Activated T-cell treated with anti-CD3 and anti-CD28 coated beads for 1 hour (primary cell): ENCODE measurements around the gene CLDN34.

ENCODE experiments used
- DNase-seq: peaks from one replicate; pipeline ENCODE4 v3.0.0-alpha.2; 2020; ENCODE audit warnings: low read depth

CLDN34 gene

GRCh38 chrX:9980927-9981326, 13.8 kb downstream of the CLDN34 start:
- DNase-seq, result no peak

- DNase-seq, result no peak
Measured at GRCh38 chrX:9983441-9983840, 16.3 kb downstream of the CLDN34 start.

GRCh38 chrX:9983846-9984245, 16.7 kb downstream of the CLDN34 start:
- no peak for DNase-seq

- no peak for DNase-seq
Measured at GRCh38 chrX:9988762-9989161, 21.6 kb downstream of the CLDN34 start.

- DNase-seq, result no peak
Measured at GRCh38 chrX:9992061-9992460, 24.9 kb downstream of the CLDN34 start.

GRCh38 chrX:9992724-9993123, 25.6 kb downstream of the CLDN34 start:
- no peak for DNase-seq

- DNase-seq, result peak; percentile 75
Measured at GRCh38 chrX:9995855-9996339, 28.7 kb downstream of the CLDN34 start.

- no peak for DNase-seq
Measured at GRCh38 chrX:9997041-9997440, 29.9 kb downstream of the CLDN34 start.

- no peak for DNase-seq
Measured at GRCh38 chrX:9997524-9997923, 30.4 kb downstream of the CLDN34 start.

- DNase-seq, result no peak
Measured at GRCh38 chrX:10001496-10001895, 34.3 kb downstream of the CLDN34 start.

- no peak for DNase-seq
Measured at GRCh38 chrX:10004832-10005475, 37.8 kb downstream of the CLDN34 start.

- no peak for DNase-seq
Measured at GRCh38 chrX:10006086-10006485, 38.9 kb downstream of the CLDN34 start.

GRCh38 chrX:10006770-10007169, 39.6 kb downstream of the CLDN34 start:
- no peak for DNase-seq

- DNase-seq, result no peak
Measured at GRCh38 chrX:10007621-10008020, 40.5 kb downstream of the CLDN34 start.

GRCh38 chrX:10008483-10009056, 41.4 kb downstream of the CLDN34 start:
- DNase-seq, result no peak

GRCh38 chrX:10009741-10010140, 42.6 kb downstream of the CLDN34 start:
- no peak for DNase-seq

- no peak for DNase-seq
Measured at GRCh38 chrX:10010686-10011085, 43.5 kb downstream of the CLDN34 start.

- no peak for DNase-seq
Measured at GRCh38 chrX:10011261-10011931, 44.2 kb downstream of the CLDN34 start.

- no peak for DNase-seq
Measured at GRCh38 chrX:10011991-10012390, 44.8 kb downstream of the CLDN34 start.

GRCh38 chrX:10014462-10015354, 47.5 kb downstream of the CLDN34 start:
- DNase-seq, result peak; percentile 65

GRCh38 chrX:10015355-10015722, 48.2 kb downstream of the CLDN34 start:
- no peak for DNase-seq

GRCh38 chrX:10015723-10016518, 48.8 kb downstream of the CLDN34 start:
- no peak for DNase-seq
